ENCODE results near the gene DCAF17. TPM values are rescaled to one million over a fixed set of nuclear protein-coding genes. Genes with fewer than 3 reads are reported as not detected.

DCAF17 gene
- total RNA-seq, 2 experiments from 2014 or later = 25.9 to 40.9 TPM

DNA sequence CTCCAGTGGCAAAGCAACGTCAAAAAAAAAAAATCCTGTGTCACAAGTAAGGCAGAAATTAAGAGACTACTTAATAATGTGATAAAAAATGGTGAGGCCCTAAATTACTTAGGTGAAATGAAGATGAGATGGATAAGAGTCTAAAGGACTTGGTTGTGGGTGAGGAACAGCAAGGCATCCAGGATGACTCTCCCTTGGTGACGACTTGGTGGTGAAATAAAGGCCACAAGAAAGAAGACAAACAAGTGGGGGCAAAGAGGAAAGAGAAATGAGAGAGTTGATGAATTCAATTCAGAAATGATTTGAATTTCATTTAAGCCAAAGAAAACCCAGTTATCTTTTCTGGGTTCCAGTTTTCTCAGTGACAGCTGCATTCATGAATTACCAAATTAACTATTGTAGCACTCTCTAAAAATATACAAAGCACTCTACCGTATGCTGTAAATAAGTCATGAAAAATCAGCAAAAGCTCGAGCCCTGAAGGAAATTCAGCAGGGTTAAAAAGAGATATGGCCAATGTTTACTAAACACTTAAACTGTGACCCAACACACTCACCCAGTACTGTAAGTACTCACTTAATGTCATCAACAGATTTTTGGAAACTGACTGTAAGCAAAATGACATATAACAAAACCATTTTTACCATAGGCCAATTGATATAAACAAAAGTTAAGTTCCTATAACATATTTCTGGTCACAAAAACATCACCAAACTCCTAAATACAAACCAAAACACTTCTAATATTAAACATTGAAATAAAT, 1.6 kb upstream of the DCAF17 start:
- intact Hi-C loops (cut with micrococcal nuclease; ENCODE audit: unreplicated experiment) = loop anchor here (10.0 kb wide), 1 partner anchor 1122 kb away; the partner anchor contains the start of gene PDK1
- Histone ChIP-seq H3K9me2 (ENCODE audit: insufficient read depth, low read length) (no peaks in the 10 kb centered on the region), H2AFZ (ENCODE audit: low read length) (peak overlapping the region; percentile 94), H4K20me1 (ENCODE audit: insufficient read depth, low read length) (no peaks in the 10 kb centered on the region), H3K36me3 (ENCODE audit: insufficient read depth, low read length) (peaks cover 60% of the 10 kb centered on the region), H3K9me3 (ENCODE audit: low read length) (peaks cover 53% of the 10 kb centered on the region), H3K4me1 (ENCODE audit: insufficient read depth, low read length, poor library complexity, severe bottlenecking) (peaks cover 23% of the 10 kb centered on the region), H3K27ac (ENCODE audit: low read depth, low read length, poor library complexity, severe bottlenecking) (peak overlapping the region; percentile 93), H3K79me2 (ENCODE audit: insufficient read depth, low read depth, low read length) (peaks cover 62% of the 10 kb centered on the region), H3K4me3 (ENCODE audit: low read depth, low read length, poor library complexity, severe bottlenecking) (peak overlapping the region; percentile 88), H3K4me2 (ENCODE audit: low read length) (peak overlapping the region; percentile 98)
- TF ChIP-seq EZH2phosphoT487 (IDR thresholded peaks at IDR 0.05; ENCODE audit: borderline replicate concordance, low read depth, low read length) = no peak
- TF ChIP-seq, protein P1, sequence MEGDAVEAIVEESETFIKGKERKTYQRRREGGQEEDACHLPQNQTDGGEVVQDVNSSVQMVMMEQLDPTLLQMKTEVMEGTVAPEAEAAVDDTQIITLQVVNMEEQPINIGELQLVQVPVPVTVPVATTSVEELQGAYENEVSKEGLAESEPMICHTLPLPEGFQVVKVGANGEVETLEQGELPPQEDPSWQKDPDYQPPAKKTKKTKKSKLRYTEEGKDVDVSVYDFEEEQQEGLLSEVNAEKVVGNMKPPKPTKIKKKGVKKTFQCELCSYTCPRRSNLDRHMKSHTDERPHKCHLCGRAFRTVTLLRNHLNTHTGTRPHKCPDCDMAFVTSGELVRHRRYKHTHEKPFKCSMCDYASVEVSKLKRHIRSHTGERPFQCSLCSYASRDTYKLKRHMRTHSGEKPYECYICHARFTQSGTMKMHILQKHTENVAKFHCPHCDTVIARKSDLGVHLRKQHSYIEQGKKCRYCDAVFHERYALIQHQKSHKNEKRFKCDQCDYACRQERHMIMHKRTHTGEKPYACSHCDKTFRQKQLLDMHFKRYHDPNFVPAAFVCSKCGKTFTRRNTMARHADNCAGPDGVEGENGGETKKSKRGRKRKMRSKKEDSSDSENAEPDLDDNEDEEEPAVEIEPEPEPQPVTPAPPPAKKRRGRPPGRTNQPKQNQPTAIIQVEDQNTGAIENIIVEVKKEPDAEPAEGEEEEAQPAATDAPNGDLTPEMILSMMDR (conservative IDR thresholded peaks at IDR 0.05; ENCODE audit: low read length) = no peak
- POLR2A ChIA-PET = interaction anchor here (0.5 to 1.3 kb wide), 9 partner anchors 8 to 503 kb away, joined by 3 to 5 read pairs (median 3); partner anchors contain the start of gene GORASP2
- no peak for DNase-seq (ENCODE audit: low spot score)
- BruUV-seq (replicated peaks) = no TSS peak
- CTCF ChIA-PET (ENCODE audit: unreplicated experiment) = no interaction called here

DNA sequence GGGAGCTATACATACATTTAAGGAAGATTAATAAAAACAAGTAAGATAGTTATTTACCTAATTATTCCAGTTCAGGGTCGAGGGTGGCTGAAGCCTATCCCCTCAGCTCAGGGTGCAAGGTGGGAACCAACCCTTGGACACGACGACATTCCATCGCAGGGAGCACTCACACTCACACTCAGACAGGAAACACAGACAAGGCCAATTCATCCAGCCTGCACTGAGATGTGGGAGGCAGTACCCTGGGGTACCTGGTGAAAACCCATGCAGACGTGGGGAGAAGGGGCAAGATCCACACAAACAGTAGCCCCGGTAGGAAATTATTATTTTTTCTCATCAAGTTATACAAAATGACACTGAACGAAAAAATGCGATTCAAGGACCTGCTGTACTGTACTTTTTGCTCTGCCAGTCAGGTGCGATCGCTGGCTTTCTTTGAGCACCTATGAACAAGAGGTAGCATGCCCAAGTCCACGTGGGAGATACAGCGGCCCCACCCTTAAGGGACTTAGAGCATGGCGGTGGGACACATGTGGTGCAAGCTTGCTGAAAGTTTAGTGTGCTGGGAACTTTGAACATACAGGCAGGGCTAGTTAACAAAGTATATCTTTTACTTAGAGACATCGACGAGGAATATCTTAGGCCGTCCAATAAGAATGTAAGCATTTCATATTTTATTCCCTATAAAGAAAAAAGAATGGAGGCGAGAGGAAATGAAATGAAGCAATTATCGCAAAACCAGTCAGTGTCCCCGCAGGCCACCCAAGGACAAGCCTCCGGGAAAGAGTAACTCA, 860 bp upstream of the DCAF17 start:
- Histone ChIP-seq H3K4me3 (ENCODE audit: low read depth, low read length, poor library complexity, severe bottlenecking) (peak overlapping the region; percentile 88), H2AFZ (ENCODE audit: low read length) (peak overlapping the region; percentile 94), H4K20me1 (ENCODE audit: insufficient read depth, low read length) (no peaks in the 10 kb centered on the region), H3K4me1 (ENCODE audit: insufficient read depth, low read length, poor library complexity, severe bottlenecking) (peaks cover 23% of the 10 kb centered on the region), H3K4me2 (ENCODE audit: low read length) (peak overlapping the region; percentile 98), H3K27ac (ENCODE audit: low read depth, low read length, poor library complexity, severe bottlenecking) (peak overlapping the region; percentile 93), H3K79me2 (ENCODE audit: insufficient read depth, low read depth, low read length) (peaks cover 68% of the 10 kb centered on the region), H3K36me3 (ENCODE audit: insufficient read depth, low read length) (peaks cover 65% of the 10 kb centered on the region), H3K9me3 (ENCODE audit: low read length) (peaks cover 52% of the 10 kb centered on the region), H3K9me2 (ENCODE audit: insufficient read depth, low read length) (no peaks in the 10 kb centered on the region)
- intact Hi-C loops (cut with micrococcal nuclease; ENCODE audit: unreplicated experiment) = loop anchor here (1.0 to 10.0 kb wide), 3 partner anchors 273 to 1122 kb away; partner anchors contain the start of genes GORASP2, PDK1 and TLK1
- POLR2A ChIA-PET = interaction anchor here (0.6 to 1.3 kb wide), 11 partner anchors 8 to 504 kb away, joined by 3 to 5 read pairs (median 3); partner anchors contain the start of gene GORASP2
- CTCF ChIA-PET (ENCODE audit: unreplicated experiment) = interaction anchor here (0.6 to 1.0 kb wide), 3 partner anchors 32 to 477 kb away, joined by 3 to 4 read pairs (median 4); no protein-coding TSS in a partner anchor
- peak; percentile 88 for DNase-seq (ENCODE audit: low spot score)
- BruUV-seq (replicated peaks) = TSS peak; percentile 84
- no peak for TF ChIP-seq EZH2phosphoT487 (IDR thresholded peaks at IDR 0.05; ENCODE audit: borderline replicate concordance, low read depth, low read length)
- TF ChIP-seq, protein P1 (conservative IDR thresholded peaks at IDR 0.05; ENCODE audit: low read length) = no peak
